GM12873 (cell line): ENCODE data around the gene LGALS14.

Source experiments
- CTCF ChIP-seq: IDR thresholded peaks from 2 replicates; pipeline ENCODE4 v1.5.1; 2012; ENCODE audit warnings: low read depth, mild to moderate bottlenecking, moderate library complexity, low read length, control low read depth; ENCODE audit not compliant: insufficient read depth; ENCODE audit errors: missing control alignments

Gene LGALS14

GRCh38 chr19:39672473-39672872 is 31.8 kb upstream of the LGALS14 start:
- TF ChIP-seq CTCF, result no peak

GRCh38 chr19:39673862-39674261 is 30.4 kb upstream of the LGALS14 start:
- peak; percentile 62 for TF ChIP-seq CTCF

GRCh38 chr19:39676004-39676403 is 28.3 kb upstream of the LGALS14 start:
- TF ChIP-seq CTCF, result no peak

- TF ChIP-seq CTCF, result no peak
These were observed 26.1 kb upstream of the LGALS14 start for GRCh38 chr19:39677961-39678889.

GRCh38 chr19:39679056-39679790 is 25.1 kb upstream of the LGALS14 start:
- no peak for TF ChIP-seq CTCF

- TF ChIP-seq CTCF, result no peak
These were observed 24.5 kb upstream of the LGALS14 start for GRCh38 chr19:39679791-39680168.

GRCh38 chr19:39680593-39680992 is 23.7 kb upstream of the LGALS14 start:
- no peak for TF ChIP-seq CTCF
